Nephron progenitor cell (in vitro differentiated cells): ENCODE results near the gene GGT7.

Source experiments
- DNase-seq: peaks from one replicate; pipeline ENCODE4 v3.0.0; 2021
- H3K27ac Mint-ChIP-seq: 2 replicates; pipeline ENCODE4 v1.8.0; 2021; ENCODE audit warnings: mild to moderate bottlenecking, moderate library complexity, mixed read lengths
- H3K27me3 Mint-ChIP-seq: 2 replicates; pipeline ENCODE4 v1.8.0; 2021; ENCODE audit warnings: mild to moderate bottlenecking, low read depth, mixed read lengths; ENCODE audit not compliant: poor library complexity
- H3K36me3 Mint-ChIP-seq: 2 replicates; pipeline ENCODE4 v1.8.0; 2021; ENCODE audit warnings: low read depth, mixed read lengths
- H3K4me1 Mint-ChIP-seq: 2 replicates; pipeline ENCODE4 v1.8.0; 2021; ENCODE audit warnings: mixed read lengths
- H3K4me3 Mint-ChIP-seq: 2 replicates; pipeline ENCODE4 v1.8.0; 2021; ENCODE audit warnings: mild to moderate bottlenecking, moderate library complexity, mixed read lengths
- H3K9me3 Mint-ChIP-seq: 2 replicates; pipeline ENCODE4 v1.8.0; 2021; ENCODE audit warnings: mild to moderate bottlenecking, moderate library complexity, mixed read lengths
- TF ChIP-seq, protein P1 (sequence below): fragments of 200-600 bp; sonication (generic); IDR thresholded peaks from 2 replicates; pipeline ENCODE4 v1.5.0; 2021; ENCODE audit warnings: antibody characterized with exemption

The GGT7 gene

DNA sequence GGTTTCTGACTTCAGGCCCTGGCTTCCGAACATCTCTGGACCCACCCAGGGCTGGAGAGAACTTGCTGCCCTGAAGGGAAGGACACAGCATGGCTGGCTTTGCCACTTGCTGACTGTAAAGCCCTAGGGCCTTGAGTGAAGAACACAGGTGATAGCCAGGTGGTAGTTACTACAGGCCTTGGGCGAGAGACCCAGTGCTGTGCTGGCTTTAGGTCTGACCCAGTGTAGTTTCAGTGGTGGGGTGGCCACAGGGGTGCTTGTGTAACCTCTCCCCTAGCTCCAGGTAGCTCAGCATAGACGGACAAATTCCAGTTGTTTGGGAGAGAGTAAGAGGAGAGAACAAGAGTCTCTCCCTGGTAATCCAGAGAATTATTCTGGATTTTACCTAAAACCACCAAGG, 74.3 kb downstream of the GGT7 start:
- H3K27ac Mint-ChIP-seq, result no peak overlapping the region
- H3K4me1 Mint-ChIP-seq, result no peaks in the 10 kb centered on the region
- DNase-seq, result no peak
- H3K4me3 Mint-ChIP-seq, result no peak overlapping the region
- TF ChIP-seq, protein P1, sequence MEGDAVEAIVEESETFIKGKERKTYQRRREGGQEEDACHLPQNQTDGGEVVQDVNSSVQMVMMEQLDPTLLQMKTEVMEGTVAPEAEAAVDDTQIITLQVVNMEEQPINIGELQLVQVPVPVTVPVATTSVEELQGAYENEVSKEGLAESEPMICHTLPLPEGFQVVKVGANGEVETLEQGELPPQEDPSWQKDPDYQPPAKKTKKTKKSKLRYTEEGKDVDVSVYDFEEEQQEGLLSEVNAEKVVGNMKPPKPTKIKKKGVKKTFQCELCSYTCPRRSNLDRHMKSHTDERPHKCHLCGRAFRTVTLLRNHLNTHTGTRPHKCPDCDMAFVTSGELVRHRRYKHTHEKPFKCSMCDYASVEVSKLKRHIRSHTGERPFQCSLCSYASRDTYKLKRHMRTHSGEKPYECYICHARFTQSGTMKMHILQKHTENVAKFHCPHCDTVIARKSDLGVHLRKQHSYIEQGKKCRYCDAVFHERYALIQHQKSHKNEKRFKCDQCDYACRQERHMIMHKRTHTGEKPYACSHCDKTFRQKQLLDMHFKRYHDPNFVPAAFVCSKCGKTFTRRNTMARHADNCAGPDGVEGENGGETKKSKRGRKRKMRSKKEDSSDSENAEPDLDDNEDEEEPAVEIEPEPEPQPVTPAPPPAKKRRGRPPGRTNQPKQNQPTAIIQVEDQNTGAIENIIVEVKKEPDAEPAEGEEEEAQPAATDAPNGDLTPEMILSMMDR, result no peak
- peaks cover 37% of the 10 kb centered on the region for H3K9me3 Mint-ChIP-seq
- peaks cover 3% of the 10 kb centered on the region for H3K27me3 Mint-ChIP-seq
- H3K36me3 Mint-ChIP-seq, result peaks cover 50% of the 10 kb centered on the region

DNA sequence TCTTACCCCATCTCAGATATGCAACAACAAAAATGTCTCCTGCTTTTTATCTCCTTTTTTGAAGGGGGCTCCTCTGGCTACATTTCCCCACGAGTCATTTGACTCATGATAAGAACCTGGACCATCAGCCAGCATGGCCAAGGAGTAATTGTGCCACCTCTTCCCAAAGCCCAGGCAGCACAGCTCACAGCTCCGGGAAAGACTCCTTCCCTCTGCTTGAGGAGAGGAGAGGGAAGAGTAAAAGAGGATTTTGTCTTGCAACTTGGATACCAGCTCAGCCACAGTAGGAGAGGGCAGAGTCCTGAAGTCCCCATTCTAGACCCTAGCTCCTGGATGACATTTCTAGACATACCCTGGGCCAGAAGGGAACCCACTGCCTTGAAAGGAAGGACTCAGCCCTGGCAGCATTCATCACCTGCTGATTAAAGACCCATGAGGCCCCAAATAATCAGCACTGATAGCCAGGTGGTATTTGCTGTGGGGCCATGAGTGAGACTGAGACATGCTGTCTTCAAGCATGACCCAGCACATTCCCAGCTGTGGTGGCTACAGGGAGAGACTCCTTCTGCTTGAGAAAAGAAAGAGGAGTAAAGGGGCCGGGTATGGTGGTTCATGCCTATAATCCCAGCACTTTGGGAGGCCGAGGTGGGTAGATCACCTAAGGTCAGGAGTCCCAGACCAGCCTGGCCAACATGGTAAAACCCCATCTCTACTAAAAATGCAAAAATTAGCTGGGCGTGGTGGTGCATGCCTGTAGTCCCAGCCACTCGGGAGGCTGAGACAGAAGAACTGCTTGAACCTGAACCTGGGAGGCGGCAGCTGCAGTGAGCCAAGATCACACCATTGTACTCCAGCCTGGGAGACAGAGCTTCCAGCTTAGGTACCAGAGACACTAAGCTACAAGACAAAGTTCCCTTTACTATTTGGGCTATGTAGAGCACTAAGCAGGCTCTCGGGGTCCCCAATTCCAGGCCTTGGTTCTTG, 75.4 kb downstream of the GGT7 start:
- no peak overlapping the region for H3K27ac Mint-ChIP-seq
- peaks cover 3% of the 10 kb centered on the region for H3K27me3 Mint-ChIP-seq
- TF ChIP-seq, protein P1, result no peak
- peaks cover 2% of the 10 kb centered on the region for H3K4me1 Mint-ChIP-seq
- H3K36me3 Mint-ChIP-seq, result peaks cover 45% of the 10 kb centered on the region
- peaks cover 37% of the 10 kb centered on the region for H3K9me3 Mint-ChIP-seq
- no peak overlapping the region for H3K4me3 Mint-ChIP-seq
- DNase-seq, result no peak
